Astrocyte (in vitro differentiated cells and primary cell): Measurements from ENCODE around the gene TM7SF2. TPM values are rescaled to one million over a fixed set of nuclear protein-coding genes. Genes with fewer than 3 reads are reported as not detected.

Experiments
- DNase-seq: peaks from one replicate; pipeline ENCODE4 v3.0.0-alpha.2; 2010; ENCODE audit warnings: low read depth
- FAIRE-seq: peaks from 2 replicates; lab custom pipeline; 2011; peaks lifted over from hg19 to GRCh38; lab: Jason Lieb, UNC
- H2AFZ ChIP-seq: 2 replicates; pipeline ENCODE4 v1.6.0; 2012; ENCODE audit warnings: low read depth, low read length, inconsistent platforms
- H3K27ac ChIP-seq: 2 replicates; pipeline ENCODE4 v1.5.1; 2011; ENCODE audit warnings: low read depth, low read length, inconsistent platforms
- H3K27me3 ChIP-seq: 2 replicates; pipeline ENCODE4 v1.6.0; 2011; ENCODE audit warnings: low read length, inconsistent platforms; ENCODE audit not compliant: insufficient read depth
- H3K36me3 ChIP-seq: 2 replicates; pipeline ENCODE4 v1.5.1; 2011; ENCODE audit warnings: low read length, inconsistent platforms; ENCODE audit not compliant: insufficient read depth
- H3K4me1 ChIP-seq: 2 replicates; pipeline ENCODE4 v1.5.1; 2011; ENCODE audit warnings: low read length, inconsistent platforms; ENCODE audit not compliant: insufficient read depth
- H3K4me2 ChIP-seq: 2 replicates; pipeline ENCODE4 v1.6.0; 2012; ENCODE audit warnings: low read length, inconsistent platforms
- H3K4me3 ChIP-seq: 2 replicates; pipeline ENCODE4 v1.5.1; 2011; ENCODE audit warnings: low read depth, mild to moderate bottlenecking, low read length, inconsistent platforms; ENCODE audit not compliant: insufficient read depth
- H3K79me2 ChIP-seq: 2 replicates; pipeline ENCODE4 v1.6.0; 2012; ENCODE audit warnings: mild to moderate bottlenecking, low read length, inconsistent platforms; ENCODE audit not compliant: insufficient read depth
- H3K9ac ChIP-seq: 2 replicates; pipeline ENCODE4 v1.6.0; 2012; ENCODE audit warnings: mild to moderate bottlenecking, low read length, inconsistent platforms
- H3K9me3 ChIP-seq: 2 replicates; pipeline ENCODE4 v1.5.1; 2012; ENCODE audit warnings: low read depth, mild to moderate bottlenecking, low read length, inconsistent platforms; ENCODE audit not compliant: insufficient read depth
- H4K20me1 ChIP-seq: 2 replicates; pipeline ENCODE4 v1.6.0; 2012; ENCODE audit warnings: low read length, inconsistent platforms; ENCODE audit not compliant: insufficient read depth
- H3K27ac Mint-ChIP-seq: one replicate; pipeline ENCODE4 v1.8.0; 2021; ENCODE audit warnings: mild to moderate bottlenecking, mixed read lengths; ENCODE audit not compliant: unreplicated experiment
- H3K27me3 Mint-ChIP-seq: one replicate; pipeline ENCODE4 v1.8.0; 2021; ENCODE audit warnings: low read depth, mixed read lengths; ENCODE audit not compliant: unreplicated experiment
- H3K36me3 Mint-ChIP-seq: one replicate; pipeline ENCODE4 v1.8.0; 2021; ENCODE audit warnings: low read depth, mixed read lengths; ENCODE audit not compliant: unreplicated experiment
- H3K4me1 Mint-ChIP-seq: one replicate; pipeline ENCODE4 v1.8.0; 2021; ENCODE audit warnings: low read depth, mixed read lengths; ENCODE audit not compliant: unreplicated experiment
- H3K4me3 Mint-ChIP-seq: one replicate; pipeline ENCODE4 v1.8.0; 2021; ENCODE audit warnings: mild to moderate bottlenecking, moderate library complexity, mixed read lengths; ENCODE audit not compliant: unreplicated experiment
- H3K9me3 Mint-ChIP-seq: one replicate; pipeline ENCODE4 v1.8.0; 2021; ENCODE audit warnings: mild to moderate bottlenecking, mixed read lengths; ENCODE audit not compliant: unreplicated experiment
- EZH2 ChIP-seq: IDR thresholded peaks from 2 replicates; pipeline ENCODE4 v1.6.1; 2012; ENCODE audit warnings: mild to moderate bottlenecking, low read length, inconsistent platforms; ENCODE audit not compliant: insufficient read depth
- total RNA-seq: library from RNA; stranded (reverse); gene quantifications from 2 replicates; pipeline ENCODE4 v1.2.1, GENCODE V29; 2021
- TF ChIP-seq, protein P1 (sequence below): IDR thresholded peaks from 2 replicates; pipeline ENCODE4 v1.5.1; 2011; ENCODE audit warnings: low read depth, mild to moderate bottlenecking, inconsistent platforms, low read length, moderate library complexity; ENCODE audit not compliant: insufficient read depth

The TM7SF2 gene
- total RNA-seq, 1 donor from 2014 or later: 23.9 TPM

GRCh38 chr11:65078151-65078550 is 33.5 kb upstream of the TM7SF2 start:
- DNase-seq (no peak), FAIRE-seq (no peak)
- Histone ChIP-seq H3K4me3 (no peak overlapping the region), H2AFZ (no peak overlapping the region), H3K4me1 (peaks cover 4% of the 10 kb centered on the region), H3K4me2 (no peak overlapping the region), H3K9ac (no peak overlapping the region), H3K27me3 (no peaks in the 10 kb centered on the region), H4K20me1 (peaks cover 4% of the 10 kb centered on the region), H3K79me2 (peaks cover 50% of the 10 kb centered on the region), H3K27ac (no peak overlapping the region), H3K36me3 (peaks cover 13% of the 10 kb centered on the region), H3K9me3 (no peaks in the 10 kb centered on the region)
- TF ChIP-seq, protein P1, sequence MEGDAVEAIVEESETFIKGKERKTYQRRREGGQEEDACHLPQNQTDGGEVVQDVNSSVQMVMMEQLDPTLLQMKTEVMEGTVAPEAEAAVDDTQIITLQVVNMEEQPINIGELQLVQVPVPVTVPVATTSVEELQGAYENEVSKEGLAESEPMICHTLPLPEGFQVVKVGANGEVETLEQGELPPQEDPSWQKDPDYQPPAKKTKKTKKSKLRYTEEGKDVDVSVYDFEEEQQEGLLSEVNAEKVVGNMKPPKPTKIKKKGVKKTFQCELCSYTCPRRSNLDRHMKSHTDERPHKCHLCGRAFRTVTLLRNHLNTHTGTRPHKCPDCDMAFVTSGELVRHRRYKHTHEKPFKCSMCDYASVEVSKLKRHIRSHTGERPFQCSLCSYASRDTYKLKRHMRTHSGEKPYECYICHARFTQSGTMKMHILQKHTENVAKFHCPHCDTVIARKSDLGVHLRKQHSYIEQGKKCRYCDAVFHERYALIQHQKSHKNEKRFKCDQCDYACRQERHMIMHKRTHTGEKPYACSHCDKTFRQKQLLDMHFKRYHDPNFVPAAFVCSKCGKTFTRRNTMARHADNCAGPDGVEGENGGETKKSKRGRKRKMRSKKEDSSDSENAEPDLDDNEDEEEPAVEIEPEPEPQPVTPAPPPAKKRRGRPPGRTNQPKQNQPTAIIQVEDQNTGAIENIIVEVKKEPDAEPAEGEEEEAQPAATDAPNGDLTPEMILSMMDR: peak; percentile 50
- TF ChIP-seq EZH2: no peak
- no peaks in the 10 kb centered on the region for H3K36me3 Mint-ChIP-seq
- no peaks in the 10 kb centered on the region for H3K9me3 Mint-ChIP-seq
- H3K4me3 Mint-ChIP-seq: no peak overlapping the region
- no peaks in the 10 kb centered on the region for H3K27me3 Mint-ChIP-seq
- no peaks in the 10 kb centered on the region for H3K4me1 Mint-ChIP-seq
- H3K27ac Mint-ChIP-seq: no peak overlapping the region

DNA sequence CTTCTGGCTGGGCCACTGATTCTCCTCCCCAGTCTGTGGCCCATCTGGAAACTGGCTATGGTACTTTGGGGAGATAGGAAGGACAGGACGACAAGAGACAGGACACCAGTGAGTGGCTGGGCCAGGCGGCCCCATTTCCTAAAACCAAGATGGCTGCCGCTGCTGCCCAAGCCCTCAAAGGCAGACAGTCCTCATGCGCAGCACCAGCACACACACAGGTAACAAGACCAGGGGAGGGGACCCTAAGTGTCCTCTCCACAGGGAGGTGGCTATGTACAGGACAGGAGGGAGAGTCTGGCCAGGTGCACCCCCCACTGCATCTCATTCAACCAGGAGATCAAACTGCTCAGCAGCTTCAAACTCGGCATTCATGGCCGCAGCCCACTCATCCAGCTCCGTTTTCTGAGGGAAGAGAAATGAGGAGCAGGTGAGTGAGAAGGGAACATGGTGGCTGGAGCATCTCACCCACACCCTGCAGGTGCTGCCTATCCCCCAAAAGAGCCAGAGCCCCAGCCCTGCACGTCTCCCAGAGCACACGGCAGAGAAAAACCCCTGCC is 32.8 kb upstream of the TM7SF2 start:
- TF ChIP-seq EZH2: no peak
- TF ChIP-seq, protein P1: no peak
- no peak overlapping the region for H2AFZ ChIP-seq
- H3K9me3 Mint-ChIP-seq: no peaks in the 10 kb centered on the region
- H4K20me1 ChIP-seq: peaks cover 4% of the 10 kb centered on the region
- no peak overlapping the region for H3K9ac ChIP-seq
- no peak for DNase-seq
- no peak overlapping the region for H3K27ac Mint-ChIP-seq
- no peaks in the 10 kb centered on the region for H3K9me3 ChIP-seq
- peaks cover 57% of the 10 kb centered on the region for H3K79me2 ChIP-seq
- no peaks in the 10 kb centered on the region for H3K4me1 Mint-ChIP-seq
- H3K4me3 Mint-ChIP-seq: no peak overlapping the region
- H3K27me3 ChIP-seq: no peaks in the 10 kb centered on the region
- no peak overlapping the region for H3K27ac ChIP-seq
- no peak overlapping the region for H3K4me3 ChIP-seq
- no peak for FAIRE-seq
- no peaks in the 10 kb centered on the region for H3K27me3 Mint-ChIP-seq
- peaks cover 13% of the 10 kb centered on the region for H3K36me3 ChIP-seq
- peaks cover 9% of the 10 kb centered on the region for H3K4me1 ChIP-seq
- no peak overlapping the region for H3K4me2 ChIP-seq
- no peaks in the 10 kb centered on the region for H3K36me3 Mint-ChIP-seq

DNA sequence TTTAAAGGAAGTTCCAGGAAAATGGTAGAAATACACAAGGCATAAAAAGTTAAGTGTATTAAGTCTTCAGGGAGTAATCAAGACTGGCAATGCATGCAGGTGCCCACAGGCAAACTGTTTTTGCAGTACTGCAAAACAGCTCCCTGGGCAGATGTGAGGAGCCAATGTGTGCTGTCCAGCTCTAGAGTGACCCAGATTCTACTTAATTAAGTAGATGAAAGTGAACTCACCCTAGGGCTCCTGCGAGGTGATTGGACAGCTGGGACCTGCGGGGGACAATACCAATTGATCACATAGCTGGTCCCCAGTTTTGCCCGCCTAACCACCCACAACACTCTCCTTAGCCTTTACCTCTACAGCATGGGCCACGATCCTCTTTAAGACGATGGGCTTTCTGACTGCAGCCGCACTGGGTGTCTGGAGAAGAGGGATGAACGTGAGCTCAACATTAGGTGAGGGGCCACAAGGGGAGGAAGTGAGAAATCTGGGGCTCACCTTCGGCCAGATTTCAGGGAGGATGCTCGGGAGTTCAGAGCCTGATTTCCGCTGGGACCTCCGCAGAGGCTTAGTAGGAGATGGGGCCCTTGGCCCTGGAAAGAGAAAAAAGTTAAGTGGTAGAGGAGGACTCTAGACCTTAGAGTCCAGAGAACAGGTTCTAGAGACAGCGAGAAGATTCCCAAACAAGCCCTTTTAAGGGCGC is 28.4 kb upstream of the TM7SF2 start:
- peaks cover 9% of the 10 kb centered on the region for H3K4me1 Mint-ChIP-seq
- Histone ChIP-seq H3K9ac (peak overlapping the region; percentile 99), H3K4me1 (peaks cover 15% of the 10 kb centered on the region), H2AFZ (peak overlapping the region; percentile 86), H3K27me3 (no peaks in the 10 kb centered on the region), H3K9me3 (no peaks in the 10 kb centered on the region), H3K27ac (peak overlapping the region; percentile 98), H3K4me2 (peak overlapping the region; percentile 95), H4K20me1 (peaks cover 4% of the 10 kb centered on the region), H3K36me3 (peaks cover 13% of the 10 kb centered on the region), H3K79me2 (peaks cover 69% of the 10 kb centered on the region), H3K4me3 (peak overlapping the region; percentile 98)
- FAIRE-seq: no peak
- no peaks in the 10 kb centered on the region for H3K27me3 Mint-ChIP-seq
- peak overlapping the region; percentile 99 for H3K27ac Mint-ChIP-seq
- peak overlapping the region; percentile 96 for H3K4me3 Mint-ChIP-seq
- no peak for DNase-seq
- H3K9me3 Mint-ChIP-seq: no peaks in the 10 kb centered on the region
- peaks cover 4% of the 10 kb centered on the region for H3K36me3 Mint-ChIP-seq
- TF ChIP-seq EZH2: no peak
- TF ChIP-seq, protein P1: no peak
